ENCODE results near the gene DLG4.

The DLG4 gene

DNA sequence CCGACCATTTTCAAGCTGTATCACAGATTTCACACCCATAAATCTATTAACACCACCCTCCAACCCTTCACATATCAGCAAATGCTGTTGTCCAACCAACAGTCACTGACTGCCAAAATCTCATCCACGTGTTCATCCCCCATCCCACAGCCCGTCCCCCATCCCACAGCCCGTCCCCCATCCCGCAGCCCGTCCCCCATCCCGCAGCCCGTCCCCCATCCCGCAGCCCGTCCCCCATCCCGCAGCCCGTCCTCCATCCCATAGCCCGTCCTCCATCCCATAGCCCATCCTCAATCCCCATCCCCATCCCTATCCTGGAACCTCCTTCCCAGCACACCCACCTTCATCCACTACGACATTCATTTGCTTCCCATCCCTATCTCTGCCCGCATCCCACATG, 14.1 kb downstream of the DLG4 start:
- peak overlapping the region; percentile 76 for H3K4me3 ChIP-seq
- TF ChIP-seq, protein P1, sequence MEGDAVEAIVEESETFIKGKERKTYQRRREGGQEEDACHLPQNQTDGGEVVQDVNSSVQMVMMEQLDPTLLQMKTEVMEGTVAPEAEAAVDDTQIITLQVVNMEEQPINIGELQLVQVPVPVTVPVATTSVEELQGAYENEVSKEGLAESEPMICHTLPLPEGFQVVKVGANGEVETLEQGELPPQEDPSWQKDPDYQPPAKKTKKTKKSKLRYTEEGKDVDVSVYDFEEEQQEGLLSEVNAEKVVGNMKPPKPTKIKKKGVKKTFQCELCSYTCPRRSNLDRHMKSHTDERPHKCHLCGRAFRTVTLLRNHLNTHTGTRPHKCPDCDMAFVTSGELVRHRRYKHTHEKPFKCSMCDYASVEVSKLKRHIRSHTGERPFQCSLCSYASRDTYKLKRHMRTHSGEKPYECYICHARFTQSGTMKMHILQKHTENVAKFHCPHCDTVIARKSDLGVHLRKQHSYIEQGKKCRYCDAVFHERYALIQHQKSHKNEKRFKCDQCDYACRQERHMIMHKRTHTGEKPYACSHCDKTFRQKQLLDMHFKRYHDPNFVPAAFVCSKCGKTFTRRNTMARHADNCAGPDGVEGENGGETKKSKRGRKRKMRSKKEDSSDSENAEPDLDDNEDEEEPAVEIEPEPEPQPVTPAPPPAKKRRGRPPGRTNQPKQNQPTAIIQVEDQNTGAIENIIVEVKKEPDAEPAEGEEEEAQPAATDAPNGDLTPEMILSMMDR (IDR thresholded peaks at IDR 0.05) = no peak
- no peak for DNase-seq (ENCODE audit: low spot score)
- peak overlapping the region; percentile 57 to 70 for H3K27ac ChIP-seq

DNA sequence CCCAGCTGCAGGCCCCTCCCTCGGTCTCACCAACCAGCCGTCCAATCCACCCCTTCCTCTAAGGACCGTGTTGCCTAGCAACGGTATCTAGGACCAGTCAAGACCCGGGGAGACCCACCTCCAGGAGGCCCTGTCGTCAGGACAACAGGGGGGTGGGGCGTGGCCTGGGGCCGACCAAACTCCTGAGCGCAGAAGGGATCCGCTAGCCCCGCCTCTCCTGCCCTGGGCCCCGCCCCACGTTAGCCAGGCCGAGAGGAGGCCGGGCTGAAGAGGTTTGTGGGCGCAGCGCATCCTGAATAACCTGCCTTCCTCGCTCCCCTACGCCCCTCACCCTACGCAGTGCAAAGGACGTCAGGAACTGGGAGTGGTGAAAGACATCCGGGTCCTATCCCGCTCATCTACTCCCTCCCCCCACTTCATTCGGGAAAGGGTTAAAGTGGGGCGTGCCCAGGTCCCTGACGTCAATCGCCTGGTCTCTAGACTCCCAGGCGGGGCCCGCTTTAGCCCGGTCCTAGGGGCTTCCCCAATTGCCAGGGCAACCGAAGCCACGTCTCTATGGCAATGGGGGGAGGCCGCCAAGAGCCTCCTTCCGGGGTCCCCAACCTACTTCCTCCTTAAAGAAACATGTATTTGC, 14.7 kb downstream of the DLG4 start:
- TF ChIP-seq, protein P1 (IDR thresholded peaks at IDR 0.05) = no peak
- H3K4me3 ChIP-seq = peak overlapping the region; percentile 76
- H3K27ac ChIP-seq = peak overlapping the region; percentile 57 to 70

GRCh38 chr17:7204336-7204735, 15.3 kb downstream of the DLG4 start:
- H3K4me3 ChIP-seq = peak overlapping the region; percentile 76
- DNase-seq (ENCODE audit: low spot score) = no peak
- peak overlapping the region; percentile 57 to 70 for H3K27ac ChIP-seq
- TF ChIP-seq, protein P1 (IDR thresholded peaks at IDR 0.05) = no peak

More for the DNA sequence above, 14.7 kb downstream of the DLG4 start:
- DNase-seq (ENCODE audit: low spot score) = peak; percentile 91

DNA sequence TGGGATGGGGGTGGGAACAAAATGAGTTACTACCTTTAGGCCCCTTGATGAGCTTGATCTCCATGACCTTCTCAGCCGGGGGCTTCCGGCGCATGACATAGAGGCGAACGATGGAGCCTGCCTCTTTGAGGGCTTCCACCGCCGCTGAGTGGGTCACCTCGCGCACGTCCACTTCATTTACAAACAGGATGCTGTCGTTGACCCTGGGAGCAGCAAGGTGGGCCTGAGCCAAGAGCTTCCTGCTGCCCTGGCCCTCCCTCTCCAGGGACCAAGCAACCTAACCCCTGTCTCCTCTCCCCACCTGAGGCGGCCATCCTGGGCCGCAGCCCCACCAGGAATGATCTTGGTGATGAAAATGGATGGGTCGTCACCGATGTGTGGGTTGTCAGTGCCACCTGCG, 16.2 kb downstream of the DLG4 start:
- TF ChIP-seq, protein P1 (IDR thresholded peaks at IDR 0.05) = no peak
- Histone ChIP-seq H3K4me3 (no peak overlapping the region), H3K27ac (no peak overlapping the region)
- no peak for DNase-seq (ENCODE audit: low spot score)

DNA sequence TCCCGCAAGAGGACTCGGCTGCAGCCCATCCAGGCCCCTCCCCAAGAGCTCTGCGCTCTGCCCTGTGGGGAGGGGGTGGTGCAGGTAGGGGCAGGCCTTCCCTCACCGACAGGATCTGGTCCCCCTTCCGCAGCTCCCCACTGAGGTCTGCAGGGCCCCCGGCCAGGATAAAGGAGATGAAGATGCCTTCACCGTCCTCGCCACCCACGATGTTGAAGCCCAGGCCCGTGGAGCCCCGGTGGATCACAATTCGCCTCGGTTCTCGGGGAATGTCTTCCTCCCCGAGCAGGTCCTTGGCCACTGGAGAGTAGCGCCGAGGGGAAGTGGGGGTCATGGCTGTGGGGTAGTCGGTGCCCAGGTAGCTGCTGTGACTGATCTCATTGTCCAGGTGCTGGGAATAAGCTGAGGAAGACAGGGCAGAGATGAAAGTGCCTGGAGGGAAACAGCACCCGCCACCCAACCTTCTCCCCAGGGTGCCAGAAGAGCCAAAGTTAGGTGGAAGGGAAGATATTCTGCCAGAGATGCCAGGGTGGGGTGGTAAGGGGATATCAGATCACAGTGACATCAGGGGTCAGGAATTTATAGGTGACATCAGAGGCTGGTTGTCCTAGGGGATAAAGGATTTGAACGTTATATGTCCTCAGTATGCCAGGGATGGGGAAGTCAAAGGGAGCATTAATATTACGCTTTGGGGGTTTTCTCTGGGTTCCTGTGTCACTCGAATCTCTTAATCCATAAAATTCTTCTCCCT, 22.8 kb downstream of the DLG4 start:
- no peak for DNase-seq (ENCODE audit: low spot score)
- TF ChIP-seq, protein P1 (IDR thresholded peaks at IDR 0.05) = no peak
- H3K4me3 ChIP-seq = no peak overlapping the region
- H3K27ac ChIP-seq = no peak overlapping the region

DNA sequence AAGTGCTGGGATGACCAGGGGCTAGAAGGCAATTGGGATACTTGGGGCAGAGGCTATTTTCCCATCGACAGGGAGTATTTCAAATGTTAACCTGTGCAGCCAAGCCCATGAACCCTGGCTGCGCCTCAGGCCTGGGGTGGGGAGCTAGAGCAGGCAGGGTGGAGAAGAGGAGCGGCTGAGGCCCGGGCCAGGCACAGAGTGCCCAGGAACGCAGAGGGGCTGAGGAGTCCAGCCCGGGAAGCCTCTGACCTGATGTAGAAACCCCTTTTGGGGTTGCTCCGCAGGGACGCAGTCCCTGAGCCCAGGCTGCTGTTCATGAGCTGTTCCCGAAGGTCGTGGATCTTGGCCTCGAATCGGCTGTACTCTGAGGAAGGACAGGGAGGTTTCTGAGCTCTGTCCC, 23.7 kb downstream of the DLG4 start:
- TF ChIP-seq, protein P1 (IDR thresholded peaks at IDR 0.05) = no peak
- DNase-seq (ENCODE audit: low spot score) = no peak
- Histone ChIP-seq H3K4me3 (no peak overlapping the region), H3K27ac (no peak overlapping the region)
